OCI-LY7 (cell line): ENCODE data around the gene PGAP1.

Experiments
- EZH2phosphoT487 ChIP-seq: fragments of 200-600 bp; sonication (generic); IDR thresholded peaks from 2 replicates; pipeline ENCODE4 v1.6.1; 2018; ENCODE audit warnings: low read depth, borderline replicate concordance, mild to moderate bottlenecking, mixed run types, antibody characterized with exemption, low read length, moderate library complexity, mixed read lengths
- TF ChIP-seq, protein P1 (sequence below): fragments of 200-600 bp; sonication (generic); conservative IDR thresholded peaks from 2 replicates; pipeline ENCODE4 v1.5.1; 2014; ENCODE audit warnings: mild to moderate bottlenecking, antibody characterized with exemption, low read length, moderate library complexity, mixed read lengths

DNA sequence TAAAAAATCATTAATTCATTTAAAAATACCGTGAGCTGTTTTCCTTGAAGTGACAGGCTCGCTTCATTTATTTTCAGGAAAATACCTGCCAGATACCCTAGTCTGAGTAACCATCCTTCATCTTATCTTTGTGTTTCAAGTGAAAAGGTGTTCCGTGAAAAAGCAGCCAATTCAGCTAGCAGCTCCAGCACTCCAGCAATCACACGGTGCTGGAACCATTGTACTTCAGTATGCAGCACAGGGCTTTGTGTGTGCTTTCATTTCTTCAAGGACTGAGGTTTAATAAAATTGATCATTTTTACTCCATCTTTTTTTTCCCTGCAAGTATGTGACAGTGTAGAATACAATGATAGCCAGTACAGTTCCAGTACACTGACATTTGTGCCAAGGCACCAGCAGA lies 39.1 kb upstream of the PGAP1 start:
- TF ChIP-seq, protein P1, sequence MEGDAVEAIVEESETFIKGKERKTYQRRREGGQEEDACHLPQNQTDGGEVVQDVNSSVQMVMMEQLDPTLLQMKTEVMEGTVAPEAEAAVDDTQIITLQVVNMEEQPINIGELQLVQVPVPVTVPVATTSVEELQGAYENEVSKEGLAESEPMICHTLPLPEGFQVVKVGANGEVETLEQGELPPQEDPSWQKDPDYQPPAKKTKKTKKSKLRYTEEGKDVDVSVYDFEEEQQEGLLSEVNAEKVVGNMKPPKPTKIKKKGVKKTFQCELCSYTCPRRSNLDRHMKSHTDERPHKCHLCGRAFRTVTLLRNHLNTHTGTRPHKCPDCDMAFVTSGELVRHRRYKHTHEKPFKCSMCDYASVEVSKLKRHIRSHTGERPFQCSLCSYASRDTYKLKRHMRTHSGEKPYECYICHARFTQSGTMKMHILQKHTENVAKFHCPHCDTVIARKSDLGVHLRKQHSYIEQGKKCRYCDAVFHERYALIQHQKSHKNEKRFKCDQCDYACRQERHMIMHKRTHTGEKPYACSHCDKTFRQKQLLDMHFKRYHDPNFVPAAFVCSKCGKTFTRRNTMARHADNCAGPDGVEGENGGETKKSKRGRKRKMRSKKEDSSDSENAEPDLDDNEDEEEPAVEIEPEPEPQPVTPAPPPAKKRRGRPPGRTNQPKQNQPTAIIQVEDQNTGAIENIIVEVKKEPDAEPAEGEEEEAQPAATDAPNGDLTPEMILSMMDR: no peak
- TF ChIP-seq EZH2phosphoT487: no peak
